Thyroid gland (tissue), 4 donors: ENCODE measurements around the gene GUCY2C.

Experiments
- POLR2A ChIP-seq, 2 donors: fragments of 450-650 bp; IDR thresholded peaks; one replicate each; pipeline ENCODE4 v1.6.1; 2017; ENCODE audit warnings: antibody characterized with exemption in 2 of 2, mild to moderate bottlenecking in 2 of 2, moderate library complexity in 1 of 2
- TF ChIP-seq, protein P1 (sequence below), 6 experiments: fragments of 200-600 bp in 3 of 6; fragments of 450-650 bp in 3 of 6; sonication (generic) in 3 of 6; IDR thresholded peaks; one replicate each; pipeline ENCODE4 v1.5.1; 2016 to 2019; ENCODE audit warnings: antibody characterized with exemption in 6 of 6, mild to moderate bottlenecking in 2 of 6, inconsistent platforms in 1 of 6, moderate library complexity in 1 of 6

DNA sequence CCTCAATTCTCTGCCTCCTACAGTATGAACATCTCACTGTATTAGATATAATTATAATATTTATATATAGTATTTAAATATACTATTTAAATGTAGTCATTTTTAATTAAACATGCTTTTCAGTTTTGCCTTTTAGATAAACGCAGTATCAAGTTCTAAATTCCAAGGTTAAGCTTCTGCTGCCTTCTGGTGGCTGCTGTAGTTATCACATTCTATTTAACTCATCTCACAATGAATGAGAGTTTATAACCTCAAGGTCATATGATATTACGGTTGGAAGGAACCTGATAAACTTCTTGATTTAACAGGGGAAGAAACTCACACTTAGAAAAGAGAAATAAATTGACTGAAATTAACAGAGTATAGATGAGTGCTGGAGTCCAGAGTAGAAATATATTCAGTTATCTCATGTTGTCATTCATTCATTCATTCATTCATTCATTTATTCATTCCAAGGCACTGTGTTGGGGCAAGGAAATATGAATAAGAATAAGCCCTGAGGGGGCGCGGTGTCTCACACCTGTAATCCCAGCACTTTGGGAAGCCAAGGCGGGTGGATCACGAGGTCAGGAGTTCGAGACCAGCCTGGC, 31.9 kb downstream of the GUCY2C start:
- TF ChIP-seq, protein P1, sequence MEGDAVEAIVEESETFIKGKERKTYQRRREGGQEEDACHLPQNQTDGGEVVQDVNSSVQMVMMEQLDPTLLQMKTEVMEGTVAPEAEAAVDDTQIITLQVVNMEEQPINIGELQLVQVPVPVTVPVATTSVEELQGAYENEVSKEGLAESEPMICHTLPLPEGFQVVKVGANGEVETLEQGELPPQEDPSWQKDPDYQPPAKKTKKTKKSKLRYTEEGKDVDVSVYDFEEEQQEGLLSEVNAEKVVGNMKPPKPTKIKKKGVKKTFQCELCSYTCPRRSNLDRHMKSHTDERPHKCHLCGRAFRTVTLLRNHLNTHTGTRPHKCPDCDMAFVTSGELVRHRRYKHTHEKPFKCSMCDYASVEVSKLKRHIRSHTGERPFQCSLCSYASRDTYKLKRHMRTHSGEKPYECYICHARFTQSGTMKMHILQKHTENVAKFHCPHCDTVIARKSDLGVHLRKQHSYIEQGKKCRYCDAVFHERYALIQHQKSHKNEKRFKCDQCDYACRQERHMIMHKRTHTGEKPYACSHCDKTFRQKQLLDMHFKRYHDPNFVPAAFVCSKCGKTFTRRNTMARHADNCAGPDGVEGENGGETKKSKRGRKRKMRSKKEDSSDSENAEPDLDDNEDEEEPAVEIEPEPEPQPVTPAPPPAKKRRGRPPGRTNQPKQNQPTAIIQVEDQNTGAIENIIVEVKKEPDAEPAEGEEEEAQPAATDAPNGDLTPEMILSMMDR (IDR thresholded peaks at IDR 0.05): peak in 4 of 6 experiments; percentile 45 to 77 (median 74)
- TF ChIP-seq POLR2A (IDR thresholded peaks at IDR 0.05): no peak
